Measurements from ENCODE around the gene ABCA7.

Gene ABCA7

GRCh38 chr19:1066748-1067340 is 26.9 kb downstream of the ABCA7 start, which contains the start of gene ARHGAP45:
ARHGAP45 (plus strand) TSS chr19:1067167; CDS start chr19:1067406, 239 bp downstream.
- DNase-seq (ENCODE audit: extremely low spot score, insufficient read length, low read depth) (peak; percentile 62), FAIRE-seq (peak; percentile 81)

- FAIRE-seq (no peak), DNase-seq (ENCODE audit: extremely low spot score, insufficient read length, low read depth) (no peak)
These were observed 27.5 kb downstream of the ABCA7 start for GRCh38 chr19:1067341-1067957.

- DNase-seq (ENCODE audit: extremely low spot score, insufficient read length, low read depth): no peak
- FAIRE-seq: peak; percentile 88
These were observed 28.4 kb downstream of the ABCA7 start for GRCh38 chr19:1068009-1069001.

- FAIRE-seq (peak; percentile 88), DNase-seq (ENCODE audit: extremely low spot score, insufficient read length, low read depth) (no peak)
These were observed 29.3 kb downstream of the ABCA7 start for GRCh38 chr19:1069009-1069779.

GRCh38 chr19:1070576-1070930 is 30.6 kb downstream of the ABCA7 start:
- no peak for FAIRE-seq
- DNase-seq (ENCODE audit: extremely low spot score, insufficient read length, low read depth): no peak

- DNase-seq (ENCODE audit: extremely low spot score, insufficient read length, low read depth) (no peak), FAIRE-seq (no peak)
These were observed 31.3 kb downstream of the ABCA7 start for GRCh38 chr19:1070931-1071791.

GRCh38 chr19:1072371-1073015 is 32.6 kb downstream of the ABCA7 start:
- no peak for FAIRE-seq
- no peak for DNase-seq (ENCODE audit: extremely low spot score, insufficient read length, low read depth)

- DNase-seq (ENCODE audit: extremely low spot score, insufficient read length, low read depth): no peak
- no peak for FAIRE-seq
These were observed 33.4 kb downstream of the ABCA7 start for GRCh38 chr19:1073063-1073955.

- FAIRE-seq: no peak
- no peak for DNase-seq (ENCODE audit: extremely low spot score, insufficient read length, low read depth)
These were observed 34.1 kb downstream of the ABCA7 start for GRCh38 chr19:1073956-1074517.

GRCh38 chr19:1074544-1075283 is 34.8 kb downstream of the ABCA7 start:
- FAIRE-seq: peak; percentile 65
- peak; percentile 86 for DNase-seq (ENCODE audit: extremely low spot score, insufficient read length, low read depth)

- no peak for DNase-seq (ENCODE audit: extremely low spot score, insufficient read length, low read depth)
- no peak for FAIRE-seq
These were observed 36.1 kb downstream of the ABCA7 start for GRCh38 chr19:1076046-1076386.

- DNase-seq (ENCODE audit: extremely low spot score, insufficient read length, low read depth): peak; percentile 80
- FAIRE-seq: peak; percentile 98
These were observed 37.0 kb downstream of the ABCA7 start for GRCh38 chr19:1076951-1077350.

GRCh38 chr19:1079566-1080111 is 39.7 kb downstream of the ABCA7 start:
- no peak for FAIRE-seq

GRCh38 chr19:1080360-1081161 is 40.7 kb downstream of the ABCA7 start:
- DNase-seq (ENCODE audit: extremely low spot score, insufficient read length, low read depth) (no peak), FAIRE-seq (no peak)

More at GRCh38 chr19:1079566-1080111, 39.7 kb downstream of the ABCA7 start:
- no peak for DNase-seq (ENCODE audit: extremely low spot score, insufficient read length, low read depth)

- FAIRE-seq: no peak
- no peak for DNase-seq (ENCODE audit: extremely low spot score, insufficient read length, low read depth)
These were observed 41.6 kb downstream of the ABCA7 start for GRCh38 chr19:1081301-1082164.
